SK-N-SH treated with all-trans-retinoic acid at 6 μM for 48 hours (cell line): Measurements from ENCODE around the gene NCLN.

Experiments
- ATAC-seq: fragments of 200-7000 bp; cut with Tn5 transposase; 3 replicates; pipeline ENCODE4 v1.9.1; 2020; ENCODE audit warnings: mild to moderate bottlenecking, moderate library complexity
- ARNTL ChIP-seq: fragments of 450-650 bp; formaldehyde crosslinking; IDR thresholded peaks from 2 replicates; pipeline ENCODE4 v1.5.0; 2020; ENCODE audit warnings: low read depth, mild to moderate bottlenecking, moderate library complexity, borderline replicate concordance
- BACH2 ChIP-seq: fragments of 250-450 bp; sonication (Bioruptor Pico); IDR thresholded peaks from 2 replicates; pipeline ENCODE4 v1.9.0; 2021; ENCODE audit warnings: mild to moderate bottlenecking, borderline replicate concordance
- ESRRG ChIP-seq: fragments of 250-450 bp; sonication (Bioruptor Pico); IDR thresholded peaks from 2 replicates; pipeline ENCODE4 v1.6.1; 2021; ENCODE audit warnings: mild to moderate bottlenecking
- GLIS3 ChIP-seq: fragments of 250-450 bp; sonication (Bioruptor Pico); IDR thresholded peaks from 2 replicates; pipeline ENCODE4 v1.5.0; 2020; ENCODE audit warnings: mild to moderate bottlenecking, moderate library complexity
- ISL1 ChIP-seq: fragments of 250-450 bp; sonication (Bioruptor Pico); IDR thresholded peaks from 2 replicates; pipeline ENCODE4 v2.1.2; 2022; ENCODE audit warnings: mild to moderate bottlenecking, moderate library complexity
- OSR1 ChIP-seq: fragments of 250-450 bp; sonication (Bioruptor Pico); IDR thresholded peaks from 2 replicates; pipeline ENCODE4 v1.8.0; 2022; ENCODE audit warnings: moderate library complexity, mild to moderate bottlenecking, inconsistent platforms
- PATZ1 ChIP-seq: fragments of 250-450 bp; sonication (Bioruptor Pico); IDR thresholded peaks from 2 replicates; pipeline ENCODE4 v1.8.0; 2020; ENCODE audit warnings: mild to moderate bottlenecking, moderate library complexity, borderline replicate concordance
- POU6F1 ChIP-seq: fragments of 250-450 bp; sonication (Bioruptor Pico); IDR thresholded peaks from 2 replicates; pipeline ENCODE4 v1.8.0; 2021; ENCODE audit warnings: low read depth, mild to moderate bottlenecking, moderate library complexity, borderline replicate concordance
- PPARA ChIP-seq: fragments of 250-450 bp; sonication (Bioruptor Pico); IDR thresholded peaks from 2 replicates; pipeline ENCODE4 v1.5.0; 2020; ENCODE audit warnings: mild to moderate bottlenecking, borderline replicate concordance
- SNAI2 ChIP-seq: fragments of 250-450 bp; sonication (Bioruptor Pico); IDR thresholded peaks from 2 replicates; pipeline ENCODE4 v1.5.0; 2020; ENCODE audit warnings: mild to moderate bottlenecking, moderate library complexity
- TCF4 ChIP-seq: fragments of 250-450 bp; sonication (Bioruptor Pico); IDR thresholded peaks from 2 replicates; pipeline ENCODE4 v1.8.0; 2021; ENCODE audit warnings: mild to moderate bottlenecking, moderate library complexity, borderline replicate concordance
- TOX ChIP-seq: fragments of 250-450 bp; sonication (Bioruptor Pico); IDR thresholded peaks from 2 replicates; pipeline ENCODE4 v1.8.0; 2021; ENCODE audit warnings: mild to moderate bottlenecking, moderate library complexity, borderline replicate concordance
- TSHZ2 ChIP-seq: fragments of 250-450 bp; sonication (Bioruptor Pico); IDR thresholded peaks from 2 replicates; pipeline ENCODE4 v1.5.0; 2020; ENCODE audit warnings: mild to moderate bottlenecking, moderate library complexity
- ZC3H10 ChIP-seq: fragments of 250-450 bp; sonication (Bioruptor Pico); IDR thresholded peaks from 2 replicates; pipeline ENCODE4 v1.5.1; 2021; ENCODE audit warnings: mild to moderate bottlenecking, moderate library complexity
- ZFP3 ChIP-seq: fragments of 250-450 bp; sonication (Bioruptor Pico); IDR thresholded peaks from 2 replicates; pipeline ENCODE4 v1.5.0; 2020; ENCODE audit warnings: mild to moderate bottlenecking, moderate library complexity
- ZFP30 ChIP-seq: fragments of 450-650 bp; formaldehyde crosslinking; IDR thresholded peaks from 2 replicates; pipeline ENCODE4 v1.5.0; 2022; ENCODE audit warnings: mild to moderate bottlenecking, moderate library complexity
- ZNF565 ChIP-seq: fragments of 450-650 bp; formaldehyde crosslinking; conservative IDR thresholded peaks from 2 replicates; pipeline ENCODE4 v1.5.0; 2020; ENCODE audit warnings: low read depth, mild to moderate bottlenecking, moderate library complexity
- ZNF70 ChIP-seq: fragments of 450-650 bp; formaldehyde crosslinking; IDR thresholded peaks from 2 replicates; pipeline ENCODE4 v1.5.0; 2020; ENCODE audit warnings: mild to moderate bottlenecking, moderate library complexity
- ZNF8 ChIP-seq: fragments of 450-650 bp; formaldehyde crosslinking; IDR thresholded peaks from 2 replicates; pipeline ENCODE4 v1.5.0; 2020; ENCODE audit warnings: mild to moderate bottlenecking, moderate library complexity
- TF ChIP-seq, protein P1 (sequence below): fragments of 250-450 bp; sonication (Bioruptor Pico); IDR thresholded peaks from 2 replicates; pipeline ENCODE4 v1.5.1; 2021; ENCODE audit warnings: mild to moderate bottlenecking, moderate library complexity

The NCLN gene

DNA sequence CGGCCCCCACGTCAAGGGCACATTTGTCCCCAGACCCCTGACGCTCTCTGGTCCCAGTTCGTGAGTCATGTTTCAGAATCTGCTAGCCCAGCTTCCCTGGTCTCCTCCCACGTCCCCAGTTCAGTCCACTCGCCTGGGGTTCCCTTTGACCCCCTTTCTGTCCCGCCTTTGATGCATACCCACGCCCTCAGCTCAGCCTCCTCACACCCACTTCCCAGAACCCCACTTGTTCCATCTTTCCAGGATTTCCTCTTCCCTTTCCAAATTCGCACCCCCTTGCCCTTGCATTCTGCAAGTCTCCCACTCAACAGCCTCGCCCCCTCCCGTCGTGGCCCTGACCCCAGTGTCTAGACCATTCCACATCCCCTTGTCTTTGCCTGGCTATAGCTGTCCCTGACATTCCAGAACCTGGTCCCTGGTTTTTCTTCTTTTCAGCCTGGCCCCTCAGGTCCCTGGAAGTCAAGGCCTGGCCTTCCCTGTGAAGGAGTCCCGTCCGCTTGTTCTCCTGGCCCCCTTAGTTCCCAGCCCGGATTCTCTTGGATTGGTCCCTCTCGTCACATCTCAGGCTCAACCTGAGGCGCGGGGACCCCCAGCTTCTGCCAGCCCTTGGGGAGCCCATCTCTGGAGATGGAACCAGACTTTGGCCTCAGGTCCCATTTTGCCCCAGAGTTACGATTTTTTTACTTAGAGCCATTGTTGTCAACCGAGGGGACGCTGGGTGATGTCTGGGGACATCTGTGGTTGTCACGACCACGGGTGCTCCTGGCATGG, 1.3 kb downstream of the NCLN start (continued):
- TF ChIP-seq TSHZ2 (CRISPR knock-in tag): no peak
- TF ChIP-seq ZC3H10 (CRISPR knock-in tag): no peak
- TF ChIP-seq ARNTL (CRISPR knock-in tag): no peak
- no peak for TF ChIP-seq SNAI2

GRCh38 chr19:3187662-3188511, 2.2 kb downstream of the NCLN start:
- no peak for ATAC-seq
- no peak for TF ChIP-seq PPARA
- TF ChIP-seq POU6F1 (CRISPR knock-in tag): no peak
- TF ChIP-seq BACH2 (CRISPR knock-in tag): no peak
- TF ChIP-seq, protein P1, sequence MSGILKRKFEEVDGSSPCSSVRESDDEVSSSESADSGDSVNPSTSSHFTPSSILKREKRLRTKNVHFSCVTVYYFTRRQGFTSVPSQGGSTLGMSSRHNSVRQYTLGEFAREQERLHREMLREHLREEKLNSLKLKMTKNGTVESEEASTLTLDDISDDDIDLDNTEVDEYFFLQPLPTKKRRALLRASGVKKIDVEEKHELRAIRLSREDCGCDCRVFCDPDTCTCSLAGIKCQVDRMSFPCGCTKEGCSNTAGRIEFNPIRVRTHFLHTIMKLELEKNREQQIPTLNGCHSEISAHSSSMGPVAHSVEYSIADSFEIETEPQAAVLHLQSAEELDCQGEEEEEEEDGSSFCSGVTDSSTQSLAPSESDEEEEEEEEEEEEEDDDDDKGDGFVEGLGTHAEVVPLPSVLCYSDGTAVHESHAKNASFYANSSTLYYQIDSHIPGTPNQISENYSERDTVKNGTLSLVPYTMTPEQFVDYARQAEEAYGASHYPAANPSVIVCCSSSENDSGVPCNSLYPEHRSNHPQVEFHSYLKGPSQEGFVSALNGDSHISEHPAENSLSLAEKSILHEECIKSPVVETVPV (CRISPR knock-in tag): no peak
- TF ChIP-seq ESRRG (CRISPR knock-in tag): no peak
- TF ChIP-seq ZNF70: no peak
- no peak for TF ChIP-seq TSHZ2 (CRISPR knock-in tag)
- no peak for TF ChIP-seq TCF4
- no peak for TF ChIP-seq ZC3H10 (CRISPR knock-in tag)
- no peak for TF ChIP-seq ZFP30
- TF ChIP-seq SNAI2: no peak
- TF ChIP-seq ZNF8 (CRISPR knock-in tag): no peak
- no peak for TF ChIP-seq GLIS3
- no peak for TF ChIP-seq TOX (CRISPR knock-in tag)
- TF ChIP-seq ZFP3: no peak
- TF ChIP-seq OSR1 (CRISPR knock-in tag): no peak
- no peak for TF ChIP-seq ZNF565
- TF ChIP-seq ARNTL (CRISPR knock-in tag): no peak
- TF ChIP-seq PATZ1: no peak
- TF ChIP-seq ISL1: no peak
